ENCODE data around the gene ARHGEF39.

ARHGEF39 gene, protein sequence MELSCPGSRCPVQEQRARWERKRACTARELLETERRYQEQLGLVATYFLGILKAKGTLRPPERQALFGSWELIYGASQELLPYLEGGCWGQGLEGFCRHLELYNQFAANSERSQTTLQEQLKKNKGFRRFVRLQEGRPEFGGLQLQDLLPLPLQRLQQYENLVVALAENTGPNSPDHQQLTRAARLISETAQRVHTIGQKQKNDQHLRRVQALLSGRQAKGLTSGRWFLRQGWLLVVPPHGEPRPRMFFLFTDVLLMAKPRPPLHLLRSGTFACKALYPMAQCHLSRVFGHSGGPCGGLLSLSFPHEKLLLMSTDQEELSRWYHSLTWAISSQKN

DNA sequence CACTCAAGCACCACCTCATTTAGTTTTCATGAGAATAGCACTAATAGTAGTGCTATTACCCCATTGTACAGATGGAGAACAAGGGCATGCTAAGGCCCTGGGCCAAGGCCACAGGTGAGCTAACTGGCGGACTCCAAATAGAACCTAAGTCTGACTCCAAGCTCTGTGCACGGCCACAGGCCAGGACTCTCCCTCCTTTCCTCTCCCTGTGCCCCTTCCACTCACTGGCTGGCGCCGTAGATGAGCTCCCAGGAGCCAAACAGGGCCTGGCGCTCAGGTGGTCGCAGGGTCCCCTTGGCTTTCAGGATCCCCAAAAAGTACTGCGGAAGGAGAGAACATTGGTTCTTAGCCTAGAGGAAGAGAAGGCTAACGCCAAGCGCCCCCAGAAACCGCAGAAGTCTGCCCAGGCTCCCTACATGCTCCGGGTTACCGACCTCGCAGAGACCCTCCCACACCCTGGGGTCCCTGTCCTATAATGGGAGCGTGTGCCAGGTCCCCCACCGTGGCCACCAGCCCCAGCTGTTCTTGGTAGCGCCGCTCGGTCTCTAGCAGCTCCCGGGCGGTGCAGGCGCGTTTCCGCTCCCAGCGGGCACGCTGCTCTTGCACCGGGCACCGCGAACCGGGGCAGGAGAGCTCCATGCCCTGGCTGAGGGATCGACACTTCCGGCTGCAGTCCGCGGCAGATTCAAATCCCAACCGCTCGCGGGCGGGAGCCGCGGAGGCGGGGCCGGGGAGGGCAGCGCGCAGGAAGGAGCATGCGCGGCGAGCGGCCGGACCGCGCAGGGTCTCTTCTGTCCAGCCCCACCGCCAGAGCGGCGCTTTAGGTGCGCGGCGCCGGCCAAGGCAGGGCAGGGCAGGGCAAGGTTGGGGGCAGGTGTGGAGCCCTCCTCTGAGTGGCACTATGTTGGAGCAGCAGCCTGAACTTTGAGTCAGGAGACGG, at the start of gene ARHGEF39:
TSS of gene ARHGEF39 (minus strand) at position 665 of the 940 bp plus-strand sequence. CDS start at position 639, 26 bp downstream.
- peak; percentile 86 for DNase-seq

DNA sequence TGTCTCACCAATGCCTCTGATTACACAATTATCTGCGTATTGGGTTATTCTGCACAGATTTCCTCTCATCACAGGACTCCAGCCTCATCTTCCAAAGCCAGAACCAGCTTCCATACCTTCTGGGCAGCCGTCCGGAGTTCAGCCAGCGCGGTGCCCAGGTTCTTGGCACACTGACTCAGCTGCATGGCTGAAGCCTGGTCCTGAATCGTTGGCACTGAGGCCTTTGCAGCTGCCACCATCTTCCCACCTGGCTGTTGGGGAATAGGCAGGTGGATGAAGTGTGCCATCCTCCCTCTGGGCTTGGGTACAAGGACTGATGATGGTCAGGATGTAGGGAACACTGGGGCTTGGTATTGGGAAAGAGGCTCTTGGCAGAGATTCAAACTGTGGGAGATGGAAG, 49.1 kb upstream of the ARHGEF39 start:
- no peak for DNase-seq

DNA sequence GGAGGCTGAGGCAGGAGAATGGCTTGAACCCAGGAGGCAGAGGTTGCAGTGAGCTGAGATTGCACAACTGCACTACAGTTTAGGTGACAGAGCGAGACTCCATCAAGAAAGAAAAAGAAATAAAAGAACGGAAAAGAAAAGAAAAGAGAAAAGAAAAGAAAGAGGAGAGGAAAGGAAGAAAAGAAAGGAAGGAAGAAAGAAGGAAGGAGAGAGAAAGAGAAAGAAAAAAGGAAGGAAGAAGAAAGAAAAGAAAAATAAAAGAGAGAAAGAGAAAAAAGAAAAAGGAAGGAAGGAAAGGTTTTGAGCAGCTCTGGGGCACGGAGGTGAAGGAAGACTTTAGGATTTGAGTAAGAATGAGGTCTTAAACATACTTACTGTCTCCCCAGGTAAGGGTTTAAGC, 48.6 kb upstream of the ARHGEF39 start:
- no peak for DNase-seq

DNA sequence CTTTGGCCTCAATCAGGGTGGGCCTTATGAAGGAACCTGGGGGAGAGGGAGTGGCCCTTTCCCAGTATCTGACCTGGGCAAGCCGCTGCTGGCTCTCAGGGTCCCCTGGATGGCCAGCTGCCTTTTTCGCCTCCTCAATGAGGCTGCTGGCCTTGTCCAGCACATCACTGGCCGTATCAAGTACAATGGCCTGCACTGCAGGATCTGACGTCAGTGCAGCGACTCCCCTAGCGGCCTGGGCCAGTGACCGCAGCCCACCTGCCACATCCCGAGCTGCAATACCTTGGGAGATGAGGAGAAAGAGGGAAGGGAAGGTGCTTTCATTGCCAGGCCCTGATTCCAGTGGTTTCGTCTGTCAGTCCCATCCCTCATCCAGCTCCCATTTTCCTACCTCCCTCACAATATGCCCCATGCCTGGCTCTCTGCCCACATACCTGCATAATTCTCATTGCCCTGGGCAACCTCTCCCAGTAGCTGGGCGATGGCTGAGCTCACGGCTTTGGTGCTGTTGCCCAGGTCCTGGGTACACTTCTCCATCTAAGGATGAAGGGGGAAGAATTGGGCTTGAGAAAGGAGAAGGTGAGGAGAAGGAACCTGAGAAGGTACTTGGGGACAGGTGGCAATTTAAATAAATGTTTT, 47.9 kb upstream of the ARHGEF39 start:
- no peak for DNase-seq

DNA sequence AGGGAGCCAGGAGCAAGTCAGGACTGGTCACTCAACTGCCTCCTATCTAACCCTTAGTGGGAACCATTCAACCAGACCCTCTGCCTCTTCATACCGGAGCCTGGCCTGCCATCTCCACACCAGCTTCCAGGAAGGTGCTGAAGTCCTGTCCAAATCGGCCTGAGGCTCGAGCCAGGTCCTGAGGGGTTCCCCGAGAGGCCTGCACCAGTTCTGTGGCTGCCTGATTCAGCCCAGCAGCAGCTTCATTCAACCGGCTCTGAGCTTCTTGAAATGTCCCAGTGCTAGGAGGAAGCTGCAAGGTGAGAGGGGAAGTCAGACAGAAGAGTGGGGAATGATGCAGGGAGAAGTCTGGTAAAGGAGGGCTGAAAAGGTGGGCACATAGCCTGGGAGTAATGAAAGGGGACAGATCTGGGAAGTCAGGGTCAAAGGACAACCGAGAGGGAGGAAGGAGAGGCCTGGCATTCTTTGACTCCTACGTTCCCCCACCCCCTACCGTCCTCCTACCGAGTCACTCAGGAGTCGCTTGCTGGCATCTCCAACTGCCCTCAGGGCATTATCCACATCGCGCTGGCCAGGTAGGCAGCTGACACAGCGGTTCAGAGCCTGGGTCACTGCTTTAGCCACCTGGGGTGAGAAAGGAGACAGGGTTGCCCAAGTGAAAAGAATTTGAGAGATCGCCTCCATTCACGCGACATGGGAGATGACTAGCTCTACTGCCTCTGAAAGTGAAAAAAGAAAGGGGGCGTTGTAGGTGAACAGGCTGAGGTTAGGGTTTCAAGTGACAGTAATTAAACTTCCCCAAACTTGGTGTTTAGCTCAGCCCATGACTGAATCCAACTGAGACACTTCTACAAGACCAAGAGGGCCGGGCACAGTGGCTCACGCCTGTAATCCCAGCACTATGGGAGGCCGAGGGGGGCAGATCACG, 46.8 kb upstream of the ARHGEF39 start:
- DNase-seq, result no peak

DNA sequence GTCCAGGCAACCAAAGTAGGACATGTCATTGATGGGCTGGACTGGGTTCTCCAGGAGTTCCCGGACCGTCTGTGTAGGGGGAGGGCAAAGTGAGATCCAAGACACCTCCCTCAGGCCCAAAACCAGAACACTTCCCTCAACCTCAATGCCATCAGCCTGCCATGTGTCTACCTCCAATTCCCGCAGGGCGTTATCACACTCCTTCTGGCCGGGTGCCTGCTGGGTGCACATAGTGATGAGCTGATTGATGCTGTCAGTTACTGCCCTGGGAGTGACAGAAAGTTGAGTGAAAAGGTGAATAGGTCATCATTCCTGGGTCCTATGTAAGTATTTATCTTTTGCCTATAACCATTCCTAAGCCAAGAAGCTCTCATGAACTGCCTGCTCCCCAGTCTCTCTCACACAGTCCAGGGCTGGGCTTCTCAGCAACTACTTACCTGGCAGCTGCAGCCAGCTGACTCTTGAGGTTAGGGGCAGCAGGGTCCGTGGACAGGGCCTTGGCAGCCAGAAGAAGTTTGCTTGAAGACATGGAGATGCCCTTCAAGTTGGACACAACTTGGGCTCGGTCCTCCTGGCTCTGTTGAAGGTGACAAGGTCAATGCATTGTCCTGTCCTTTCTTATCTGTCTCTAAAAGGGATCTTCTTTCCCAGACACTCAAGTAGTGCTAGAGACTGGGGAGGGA, 46.0 kb upstream of the ARHGEF39 start:
- DNase-seq, result no peak

DNA sequence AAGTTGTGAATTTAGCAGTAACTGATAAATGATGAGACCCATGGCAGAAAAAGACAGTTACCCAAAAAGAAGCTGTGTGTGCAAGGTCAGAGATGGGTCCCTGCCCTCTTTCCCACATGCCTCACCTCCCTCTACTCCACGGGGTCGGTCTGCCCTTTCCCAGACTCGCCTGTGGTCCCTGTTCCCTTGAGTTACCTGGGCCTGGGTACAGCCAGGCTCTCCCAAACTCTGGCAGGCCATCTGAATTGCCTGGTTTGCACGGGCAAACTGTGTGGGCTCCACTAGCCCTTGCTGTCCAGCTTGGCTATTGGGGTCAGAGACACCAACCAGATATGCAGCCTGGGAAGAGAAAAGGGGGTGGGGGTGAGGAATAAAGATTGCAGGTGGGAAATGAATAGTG, 43.2 kb upstream of the ARHGEF39 start:
- DNase-seq, result no peak

DNA sequence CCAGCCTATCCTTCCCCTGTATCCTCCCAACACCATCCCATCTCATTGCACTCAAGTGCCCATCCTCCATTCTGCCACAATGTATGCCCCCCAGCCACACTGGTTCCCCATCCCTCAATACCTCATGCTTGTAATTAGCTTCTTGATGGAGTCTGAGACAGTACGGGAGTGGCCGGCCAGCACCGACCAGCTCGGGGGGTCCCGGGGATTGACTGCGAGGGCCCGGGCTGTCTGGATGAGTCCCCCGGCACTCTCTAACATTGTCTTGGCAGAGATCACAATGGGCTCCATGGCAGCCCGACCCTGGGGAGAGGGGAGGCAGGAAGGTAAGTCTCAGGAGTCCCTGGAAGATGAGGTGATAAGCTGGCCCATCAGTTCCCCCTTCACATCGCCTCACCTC, 42.0 kb upstream of the ARHGEF39 start:
- no peak for DNase-seq

DNA sequence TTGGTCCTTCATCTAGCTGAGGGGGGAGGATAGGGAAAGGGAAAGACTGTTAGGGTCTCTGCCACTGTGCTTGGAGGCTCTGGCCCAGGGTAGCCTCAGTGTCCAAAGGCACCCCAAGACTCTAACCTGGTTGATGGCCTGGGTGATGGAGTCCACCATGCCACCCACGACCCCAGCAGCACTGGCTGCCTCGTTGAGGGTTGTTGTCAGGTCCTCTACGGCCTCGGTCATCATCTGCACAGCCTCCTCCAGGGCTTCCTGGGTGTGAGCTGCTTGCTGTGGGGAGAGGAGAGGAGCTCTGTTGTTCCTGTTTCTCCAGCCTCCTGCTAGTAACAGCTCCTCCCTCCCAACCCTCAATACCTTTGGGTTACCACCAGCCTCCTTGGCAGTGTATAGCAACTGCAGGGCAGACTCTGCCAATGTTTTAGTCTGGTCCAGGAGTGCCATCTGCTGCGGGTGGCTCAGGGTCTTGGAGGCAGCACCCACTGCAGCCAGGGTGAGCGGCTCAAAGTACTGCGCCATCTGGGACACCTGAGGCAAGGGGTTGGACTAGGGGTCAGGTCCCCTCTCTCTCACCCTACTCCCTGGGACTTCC, 40.9 kb upstream of the ARHGEF39 start:
- DNase-seq, result no peak

DNA sequence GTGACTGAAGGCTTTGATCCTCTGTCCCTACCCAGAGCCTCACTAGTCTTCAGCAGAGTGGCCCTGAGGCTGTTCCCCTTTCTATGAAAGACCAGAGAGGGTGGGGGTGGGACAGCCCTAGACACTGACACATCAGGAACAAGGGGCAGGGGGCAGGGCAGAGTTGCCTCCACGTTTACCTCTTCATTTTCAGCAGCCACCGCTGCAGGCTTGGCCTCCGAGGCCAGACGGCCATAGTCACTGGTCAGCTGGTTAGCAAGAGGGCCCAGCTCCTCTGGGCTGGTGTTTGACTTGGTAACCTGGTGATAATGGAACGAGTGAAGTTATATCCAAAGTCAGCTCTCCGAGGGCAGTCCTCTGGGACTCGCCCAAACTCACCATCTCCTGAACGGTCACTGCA, 40.4 kb upstream of the ARHGEF39 start:
- DNase-seq, result no peak

DNA sequence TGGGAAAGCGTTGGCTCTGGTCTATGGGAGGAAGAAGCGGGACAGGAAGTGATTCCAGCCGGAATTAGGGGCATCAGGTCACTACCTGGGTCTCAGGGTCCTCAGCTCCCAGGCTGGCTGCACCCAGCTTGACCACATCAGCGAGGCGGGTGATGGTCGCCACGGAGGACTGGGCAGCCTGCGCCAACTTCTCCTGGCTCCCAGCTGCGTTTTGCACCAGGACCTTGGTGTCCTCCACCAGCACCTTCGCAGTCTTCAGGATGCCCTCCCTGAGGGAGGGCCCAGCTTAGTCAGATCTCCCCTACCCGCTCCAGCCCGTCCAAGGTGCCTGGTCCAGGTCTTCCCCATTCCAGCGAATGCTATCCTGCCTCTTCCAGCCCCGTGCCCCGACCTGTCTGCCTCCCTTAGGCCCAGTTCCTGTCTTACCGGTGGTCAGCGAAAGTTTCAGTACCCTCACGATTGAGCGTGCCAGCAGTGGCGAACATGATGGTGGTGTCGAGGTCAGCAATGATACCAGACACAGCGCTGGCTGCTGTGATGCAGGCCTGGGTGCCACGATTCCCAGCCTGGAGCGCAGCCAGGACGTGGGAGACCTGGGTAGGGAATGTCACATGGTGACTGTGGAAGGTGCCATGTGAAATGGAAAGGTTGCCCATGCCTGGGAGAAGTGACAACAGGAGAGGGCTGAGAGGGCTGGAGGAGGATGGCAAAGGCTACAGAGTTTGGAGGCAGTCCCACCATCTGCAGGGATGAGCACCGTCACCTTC, 39.1 kb upstream of the ARHGEF39 start:
- no peak for DNase-seq

DNA sequence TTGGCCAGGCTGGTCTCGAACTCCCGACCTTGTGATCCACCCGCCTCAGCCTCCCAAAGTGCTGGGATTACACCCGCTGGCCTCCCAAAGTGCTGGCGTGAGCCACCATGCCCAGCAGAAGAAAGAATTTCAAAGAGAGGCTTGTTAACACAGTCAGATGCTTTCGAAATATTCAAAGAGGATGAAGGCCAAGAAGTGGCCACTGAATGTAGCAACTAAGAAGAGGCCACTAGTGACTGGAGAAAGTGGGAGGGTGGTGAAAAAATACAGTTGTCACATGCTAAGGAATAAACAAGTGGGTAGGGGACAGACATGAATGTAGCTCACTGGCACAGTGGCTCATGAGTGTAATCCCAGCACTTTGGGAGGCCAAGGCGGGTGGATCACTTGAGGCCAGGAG, 37.7 kb upstream of the ARHGEF39 start:
- no peak for DNase-seq

DNA sequence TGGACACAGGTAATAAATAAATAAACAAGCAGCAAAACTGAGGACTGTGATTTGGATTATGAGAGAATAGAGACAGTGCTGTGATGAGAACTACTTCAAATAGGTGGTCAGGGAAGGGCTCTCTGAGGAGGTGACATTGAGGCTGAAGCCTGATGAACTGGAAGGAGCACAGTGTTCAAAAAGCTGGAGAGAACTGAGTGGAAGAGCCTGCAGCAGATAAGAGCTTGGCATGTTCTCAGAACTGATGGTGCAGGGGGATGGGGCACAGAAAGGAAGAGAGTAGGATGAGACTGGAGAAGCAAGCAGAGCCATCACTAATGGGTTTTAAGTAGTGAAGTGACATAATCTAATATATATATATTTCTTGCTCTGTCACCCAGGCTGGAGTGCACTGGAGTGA, 35.9 kb upstream of the ARHGEF39 start:
- DNase-seq, result no peak

DNA sequence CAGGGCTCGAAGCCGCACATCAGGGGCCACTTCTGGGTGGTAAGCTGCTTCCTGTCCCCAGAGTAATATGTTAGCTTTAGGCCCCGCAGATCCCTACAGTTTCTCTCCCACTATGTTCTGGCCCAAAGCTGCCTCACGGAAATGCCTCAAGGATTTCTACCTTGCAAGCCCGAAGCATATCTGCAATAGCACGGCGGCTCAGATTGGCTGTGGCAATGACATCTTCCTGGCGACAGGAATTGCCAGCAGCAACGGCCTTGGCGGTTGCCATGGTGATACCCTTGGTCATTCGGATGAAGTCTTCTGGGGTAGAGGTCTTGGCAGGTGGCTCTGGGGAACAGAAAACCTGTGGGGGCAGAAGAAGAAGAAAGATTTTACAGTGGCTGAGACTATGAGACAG, 35.0 kb upstream of the ARHGEF39 start:
- no peak for DNase-seq

DNA sequence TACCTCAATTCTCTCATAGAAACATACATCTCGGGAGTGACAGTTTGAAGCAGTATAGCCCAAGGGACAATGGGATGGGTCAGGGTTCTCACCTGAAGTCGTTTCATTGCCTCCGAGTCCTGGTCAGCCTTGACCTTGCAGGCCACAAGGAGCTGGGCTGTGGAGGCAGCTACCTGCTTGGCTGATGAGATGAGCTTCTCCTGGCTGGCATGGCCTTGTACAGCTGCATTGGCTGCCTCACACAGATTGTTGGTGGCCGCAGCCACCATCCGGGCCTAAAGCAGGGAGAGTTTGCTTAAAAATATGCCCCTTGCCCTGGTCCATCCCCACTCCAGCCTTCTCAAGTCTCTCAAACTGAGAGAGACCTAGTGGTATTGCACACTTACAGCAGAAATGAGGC, 33.2 kb upstream of the ARHGEF39 start:
- no peak for DNase-seq

DNA sequence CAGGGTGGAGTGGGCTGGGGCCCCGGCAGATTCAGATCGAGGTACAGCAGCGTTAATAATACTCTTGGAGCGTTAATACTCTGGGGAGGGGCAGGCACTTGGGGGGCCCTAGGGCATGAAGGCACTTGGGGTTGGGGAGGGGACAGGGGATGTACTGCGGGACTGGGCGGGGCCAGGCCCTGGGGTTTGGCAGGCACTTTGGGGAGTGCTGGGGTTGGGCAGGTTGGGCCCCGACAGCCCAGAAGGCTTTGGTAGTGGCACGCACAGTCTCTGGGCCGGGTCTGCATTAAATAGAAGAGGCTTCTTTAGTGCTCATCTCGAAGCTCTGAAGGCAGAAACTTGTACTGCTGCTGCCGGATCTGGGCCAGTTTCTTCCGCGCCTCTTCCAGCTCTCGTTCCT, 32.5 kb upstream of the ARHGEF39 start:
- no peak for DNase-seq

DNA sequence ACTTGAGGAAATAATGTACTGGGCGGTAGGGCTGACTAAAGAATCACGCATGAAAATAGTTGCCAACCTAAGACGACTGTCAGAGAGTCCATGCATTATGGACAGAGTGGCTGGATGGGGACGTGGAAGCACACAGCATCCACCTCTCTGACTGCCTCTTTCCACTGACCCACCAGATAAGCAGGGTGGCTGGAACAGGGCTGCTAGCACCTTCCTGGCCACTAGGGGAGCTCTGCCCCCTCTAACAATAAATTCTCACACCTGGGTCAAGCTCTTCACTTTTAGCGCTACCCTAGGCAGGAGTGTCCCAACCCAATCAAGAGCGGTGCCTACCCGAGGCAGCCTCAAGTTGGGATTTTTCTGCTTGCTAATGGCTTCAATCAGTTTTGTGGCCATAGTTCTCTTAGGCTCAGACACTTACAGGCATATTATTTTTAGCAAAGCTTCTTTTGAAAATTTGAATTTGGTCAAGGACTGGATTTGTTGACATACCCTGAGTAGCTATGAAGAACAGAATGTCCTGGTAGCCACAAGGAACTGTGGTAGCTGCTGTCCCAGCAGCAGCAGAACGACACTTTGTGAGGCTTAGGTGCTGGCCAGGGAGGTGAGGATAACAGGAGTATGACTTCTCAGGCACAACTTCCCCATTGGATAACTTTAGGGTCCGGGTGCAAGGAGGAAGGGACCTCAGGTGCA, 31.7 kb upstream of the ARHGEF39 start:
- DNase-seq, result peak; percentile 49

DNA sequence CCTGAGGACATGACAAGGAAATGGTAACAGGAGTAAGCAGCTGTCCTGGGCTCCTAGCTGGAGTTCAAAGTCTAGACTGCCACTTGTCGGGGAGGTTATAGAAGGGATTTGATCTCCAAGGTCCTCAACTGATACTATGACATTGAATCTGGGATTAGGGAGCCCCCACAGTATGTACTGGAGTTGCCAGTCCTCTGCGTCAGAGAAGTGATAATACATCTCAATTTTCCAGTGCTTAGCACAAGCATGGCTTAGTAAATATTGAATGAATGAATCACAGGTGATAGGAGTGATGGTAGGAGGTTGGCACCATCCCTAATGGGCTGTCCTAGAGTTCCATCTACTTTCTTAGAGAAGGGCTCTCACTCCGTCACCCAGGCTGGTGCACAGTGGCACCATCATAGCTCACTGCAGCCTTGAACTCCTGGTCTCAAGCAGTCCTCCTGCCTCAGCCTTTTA, 31.0 kb upstream of the ARHGEF39 start:
- DNase-seq, result no peak

DNA sequence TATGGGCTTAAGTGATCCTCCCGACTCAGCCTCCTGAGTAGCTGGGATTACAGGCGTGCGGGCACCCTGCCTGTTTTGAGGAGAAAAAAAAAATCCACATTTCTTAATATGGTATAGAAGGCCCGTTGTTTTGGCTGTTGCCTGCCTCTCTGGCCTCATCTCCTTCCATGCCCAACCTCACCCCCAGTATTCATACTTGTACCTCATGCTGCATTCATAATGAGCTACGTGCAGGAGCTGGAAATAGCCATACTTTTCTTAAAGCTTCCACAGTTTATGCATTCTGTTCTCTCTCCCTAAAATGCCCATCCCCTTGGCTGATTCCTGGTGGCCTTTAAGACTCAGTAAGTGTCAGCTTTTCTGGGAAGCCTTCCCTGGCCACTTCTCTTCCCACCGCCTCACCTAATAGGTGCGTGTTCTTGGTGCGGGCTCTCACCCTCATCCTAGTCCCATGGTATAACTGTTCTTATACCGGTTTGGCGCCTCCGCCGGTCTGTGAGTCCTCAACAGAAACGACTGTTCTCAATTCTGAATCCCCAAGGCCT, 26.8 kb upstream of the ARHGEF39 start:
- no peak for DNase-seq

DNA sequence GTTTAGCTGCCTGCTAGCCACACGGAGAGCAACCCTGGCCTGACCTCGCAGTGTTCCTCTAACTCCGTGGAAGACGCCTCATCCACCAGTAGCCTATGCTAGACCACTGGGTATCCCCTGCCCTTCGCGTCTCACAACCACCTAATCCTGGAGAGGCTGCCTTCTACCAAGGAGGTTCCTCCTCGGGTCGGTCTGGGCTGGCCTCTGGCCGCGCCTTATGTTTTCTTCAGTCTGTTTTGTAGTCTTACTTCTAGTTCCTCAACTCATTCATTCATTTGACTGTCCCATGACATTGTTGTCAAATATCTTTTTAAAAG, 26.3 kb upstream of the ARHGEF39 start:
- DNase-seq, result no peak

Data from EL (cell line).